Stimulated activated CD8-positive, alpha-beta memory T cell treated with anti-CD3 and anti-CD28 coated beads, Interleukin-15, amount 100 ng/mL, for 4 hours (primary cell): ENCODE data around the gene SUPT4H1.

Experiments
- DNase-seq, 2 donors: peaks; one replicate each; pipeline ENCODE4 v3.0.0-alpha.2; 2020; ENCODE audit warnings: low read depth in 2 of 2

SUPT4H1 gene

DNA sequence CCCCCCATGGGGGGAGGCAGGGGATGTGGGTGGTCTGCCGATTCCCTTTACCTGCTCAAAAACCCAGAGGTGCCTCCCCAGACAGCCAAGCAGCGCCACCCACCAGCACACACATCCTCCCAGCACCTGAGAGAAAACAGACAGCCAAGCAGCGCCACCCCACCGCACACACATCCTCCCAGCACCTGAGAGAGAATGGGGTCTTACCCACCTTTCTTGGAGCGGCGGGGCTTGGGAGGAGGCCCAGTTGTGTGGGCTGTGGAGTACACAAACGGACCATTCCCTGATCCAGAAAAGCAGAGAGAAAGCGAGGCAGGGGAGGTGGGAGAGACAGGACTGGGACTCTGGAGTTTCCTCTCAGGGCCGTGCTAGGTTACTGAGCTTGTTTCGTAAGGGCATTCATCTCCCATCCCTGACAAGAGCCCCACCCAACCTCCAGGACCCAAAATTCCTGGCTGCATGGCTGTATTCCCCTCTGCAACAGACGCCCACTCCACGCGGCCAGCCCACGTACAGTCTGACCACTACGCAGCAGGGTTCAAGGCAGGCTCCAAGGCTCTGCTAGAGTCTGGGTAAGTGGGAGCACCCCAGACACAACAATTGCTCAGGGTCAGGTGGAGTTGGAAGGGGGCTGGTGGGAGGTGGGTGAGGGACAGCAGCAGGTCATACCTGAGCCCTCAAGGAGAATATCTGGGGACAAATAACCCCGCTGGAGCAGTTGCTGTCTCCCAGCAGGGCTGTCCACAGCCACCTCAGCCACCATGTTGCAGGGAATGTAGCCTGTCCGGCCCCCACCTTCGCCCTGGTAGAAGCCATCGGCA lies 45.7 kb downstream of the SUPT4H1 start:
- no peak for DNase-seq

GRCh38 chr17:58305626-58306025 lies 46.4 kb downstream of the SUPT4H1 start:
- no peak for DNase-seq

DNA sequence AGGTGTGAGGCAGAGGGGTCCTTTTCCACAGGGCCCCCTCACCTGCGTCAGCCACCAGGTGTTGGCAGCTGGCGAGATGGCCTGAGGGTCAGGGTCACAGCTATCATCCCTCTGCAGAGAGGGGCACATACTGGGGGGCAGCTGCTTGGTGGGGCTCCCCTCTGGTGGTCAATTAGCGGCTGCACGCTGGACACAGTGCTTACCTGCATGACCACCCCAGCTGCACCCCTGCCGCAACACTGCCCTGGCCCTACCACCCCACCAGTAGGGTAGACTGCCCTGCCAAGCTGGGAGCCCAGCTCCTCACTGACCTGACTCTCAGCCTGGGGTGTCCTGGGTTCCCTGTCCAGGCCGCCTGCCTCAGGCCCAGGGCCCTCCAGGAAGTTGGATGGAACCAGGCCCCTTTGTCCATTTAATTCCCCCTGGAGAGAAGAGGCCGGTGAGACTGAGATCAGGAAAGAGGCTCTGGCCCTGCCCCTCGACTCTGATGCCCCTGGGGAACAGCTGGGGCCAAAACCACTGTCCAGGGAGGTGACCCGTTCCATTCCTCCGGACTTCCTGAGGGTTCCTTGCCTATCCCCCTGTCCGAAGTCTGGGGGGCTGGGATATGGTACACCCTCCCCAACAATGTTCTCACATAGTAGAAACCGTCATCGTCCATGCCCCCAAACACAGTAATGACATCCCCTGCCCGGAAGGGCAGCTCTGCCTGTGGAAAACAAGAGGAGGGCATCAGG lies 47.1 kb downstream of the SUPT4H1 start:
- DNase-seq: no peak

GRCh38 chr17:58303971-58304749 lies 47.8 kb downstream of the SUPT4H1 start:
- DNase-seq: no peak

DNA sequence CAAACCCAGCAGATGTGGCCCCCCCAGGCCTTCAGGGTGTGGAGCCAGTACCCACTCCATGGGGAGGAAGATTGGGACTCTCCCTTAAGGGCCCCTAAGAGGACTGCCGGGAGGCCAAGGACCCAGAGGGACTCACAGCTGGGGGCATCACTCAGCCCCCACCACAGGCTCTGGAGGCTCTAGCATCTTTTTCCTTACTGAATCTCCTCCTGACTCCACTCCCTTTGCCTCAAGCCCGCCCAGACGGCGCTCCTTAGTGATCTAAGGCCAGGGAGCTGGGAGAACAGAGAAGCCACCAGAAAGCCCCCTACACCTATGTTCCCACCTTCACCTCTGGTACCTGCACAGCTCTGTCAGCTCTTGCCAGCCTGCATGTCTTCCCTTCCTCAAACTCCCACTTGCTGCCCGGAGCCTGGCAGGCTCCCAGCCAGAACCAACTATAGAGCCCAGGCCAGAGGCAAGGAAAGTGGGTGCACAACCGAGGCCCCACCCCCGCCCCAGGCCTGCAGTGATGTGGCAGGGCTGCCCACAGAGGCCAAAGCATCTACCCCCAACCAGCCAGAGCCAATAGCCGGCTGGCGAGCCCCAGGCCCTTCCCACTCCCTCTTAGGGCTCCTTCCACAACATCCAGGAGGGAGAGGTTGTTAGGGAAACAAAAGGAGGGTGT lies 48.9 kb downstream of the SUPT4H1 start:
- no peak for DNase-seq

DNA sequence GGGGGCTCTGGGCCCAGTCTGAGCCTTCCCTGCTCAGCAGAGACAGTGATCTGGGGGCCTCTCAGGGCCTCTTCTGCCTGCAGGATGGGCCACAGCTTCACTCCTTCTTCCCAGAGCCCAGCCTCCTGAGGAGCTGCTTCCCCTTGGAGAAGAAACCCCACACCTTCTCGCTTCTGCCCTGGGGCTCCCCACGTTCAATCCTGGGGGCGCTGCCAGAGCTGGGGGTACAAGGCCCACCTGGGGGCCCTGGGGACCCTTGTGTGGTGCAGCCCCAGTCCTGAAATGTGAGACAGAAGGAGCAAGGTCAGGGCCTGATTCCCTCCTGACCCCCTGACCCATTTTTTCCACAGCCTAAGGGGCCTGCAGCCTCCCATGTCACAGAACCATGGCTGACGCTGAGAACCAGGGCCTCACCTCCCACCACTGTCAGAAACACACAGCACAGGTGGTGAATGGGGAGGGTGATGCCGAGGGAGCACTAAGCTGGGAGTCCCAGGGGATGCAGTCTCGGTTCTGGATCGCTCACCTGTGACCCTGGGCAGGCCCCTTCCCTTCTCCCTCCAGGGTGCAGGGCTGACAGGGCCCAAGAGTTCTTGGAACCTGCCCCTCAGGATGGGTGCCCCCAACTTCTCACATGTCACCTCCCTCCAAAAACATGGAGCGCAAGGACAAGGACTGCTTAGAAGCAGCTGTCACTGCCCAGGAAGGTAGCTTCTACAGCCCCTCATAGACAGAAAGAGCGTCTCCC lies 49.7 kb downstream of the SUPT4H1 start:
- no peak for DNase-seq

- no peak for DNase-seq
Measured at GRCh38 chr17:58301504-58302150, 50.4 kb downstream of the SUPT4H1 start.

DNA sequence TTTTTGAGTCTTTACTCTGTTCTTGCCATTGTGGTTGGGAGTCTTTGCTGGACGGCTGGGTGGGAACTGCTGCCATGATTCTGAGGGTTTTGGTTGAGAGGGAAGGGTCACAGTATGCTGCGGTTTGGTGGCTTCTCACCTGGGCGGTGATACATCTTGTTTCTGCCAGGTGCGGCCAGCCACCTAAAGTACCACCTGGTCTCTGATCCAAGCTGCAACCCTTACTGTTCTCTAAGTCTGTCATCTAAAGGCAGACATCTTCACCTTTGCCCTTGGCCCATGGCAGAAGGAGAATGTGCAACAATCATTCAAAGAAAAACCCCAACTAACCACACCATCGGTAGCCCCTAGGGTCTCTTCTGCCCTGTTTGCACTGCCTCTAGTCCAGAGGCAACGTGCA lies 51.7 kb downstream of the SUPT4H1 start:
- DNase-seq: no peak
